ENCODE data around the gene CLEC2L. TPM values are rescaled to one million over a fixed set of nuclear protein-coding genes. Genes with fewer than 3 reads are reported as not detected.

The CLEC2L gene
- polyA plus RNA-seq, 1 of the 3 experiments (the other 2 are of a cell fraction): not detected

DNA sequence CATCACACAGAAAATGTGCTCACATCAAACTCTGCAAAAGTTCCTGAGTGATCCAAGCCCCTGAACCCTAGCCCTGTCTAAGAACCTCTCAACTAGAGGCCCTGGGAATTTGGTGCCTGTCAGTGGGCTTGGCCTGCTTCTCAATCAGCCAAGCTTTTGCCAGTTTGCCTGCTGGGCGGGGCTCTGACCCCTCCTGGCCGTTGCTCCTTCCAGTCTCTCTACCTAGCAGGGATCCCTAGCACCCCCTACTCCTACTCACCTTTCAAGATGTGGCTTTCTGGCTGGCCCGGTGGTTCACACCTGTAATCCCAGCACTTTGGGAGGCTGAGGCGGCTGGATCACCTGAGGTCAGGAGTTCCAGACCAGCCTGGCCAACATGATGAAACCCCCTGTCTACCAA lies 42.1 kb upstream of the CLEC2L start:
- TF ChIP-seq NFIC (IDR thresholded peaks at IDR 0.05; ENCODE audit: borderline replicate concordance) (no peak), RCOR1 (IDR thresholded peaks at IDR 0.05; ENCODE audit: low read length) (no peak), TCF12 (IDR thresholded peaks at IDR 0.05) (no peak), SMC3 (IDR thresholded peaks at IDR 0.05; ENCODE audit: low read depth, low read length) (no peak)
- TF ChIP-seq, protein P1, sequence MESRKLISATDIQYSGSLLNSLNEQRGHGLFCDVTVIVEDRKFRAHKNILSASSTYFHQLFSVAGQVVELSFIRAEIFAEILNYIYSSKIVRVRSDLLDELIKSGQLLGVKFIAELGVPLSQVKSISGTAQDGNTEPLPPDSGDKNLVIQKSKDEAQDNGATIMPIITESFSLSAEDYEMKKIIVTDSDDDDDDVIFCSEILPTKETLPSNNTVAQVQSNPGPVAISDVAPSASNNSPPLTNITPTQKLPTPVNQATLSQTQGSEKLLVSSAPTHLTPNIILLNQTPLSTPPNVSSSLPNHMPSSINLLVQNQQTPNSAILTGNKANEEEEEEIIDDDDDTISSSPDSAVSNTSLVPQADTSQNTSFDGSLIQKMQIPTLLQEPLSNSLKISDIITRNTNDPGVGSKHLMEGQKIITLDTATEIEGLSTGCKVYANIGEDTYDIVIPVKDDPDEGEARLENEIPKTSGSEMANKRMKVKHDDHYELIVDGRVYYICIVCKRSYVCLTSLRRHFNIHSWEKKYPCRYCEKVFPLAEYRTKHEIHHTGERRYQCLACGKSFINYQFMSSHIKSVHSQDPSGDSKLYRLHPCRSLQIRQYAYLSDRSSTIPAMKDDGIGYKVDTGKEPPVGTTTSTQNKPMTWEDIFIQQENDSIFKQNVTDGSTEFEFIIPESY (IDR thresholded peaks at IDR 0.05; ENCODE audit: borderline replicate concordance, low read depth): no peak
- TF ChIP-seq, protein P2, sequence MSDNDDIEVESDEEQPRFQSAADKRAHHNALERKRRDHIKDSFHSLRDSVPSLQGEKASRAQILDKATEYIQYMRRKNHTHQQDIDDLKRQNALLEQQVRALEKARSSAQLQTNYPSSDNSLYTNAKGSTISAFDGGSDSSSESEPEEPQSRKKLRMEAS (IDR thresholded peaks at IDR 0.05; ENCODE audit: low read depth): no peak
- Histone ChIP-seq H2AFZ (ENCODE audit: low read depth) (no peak overlapping the region), H3K9me2 (no peaks in the 10 kb centered on the region), H3K79me2 (ENCODE audit: insufficient read depth) (no peaks in the 10 kb centered on the region), H4K20me1 (ENCODE audit: insufficient read depth) (no peaks in the 10 kb centered on the region), H3K4me1 (ENCODE audit: control insufficient read depth in 1 of 2, insufficient read depth in 2 of 2, low read depth in 1 of 2, low read length in 1 of 2) (peaks cover 0 to 21% of the 10 kb centered on the region in 2 experiments; a peak in 1 of 4 replicates), H3F3A (replicated peaks; ENCODE audit: insufficient read depth) (peaks cover 4% of the 10 kb centered on the region), H3K36me3 (replicated peaks in 1 of 2; ENCODE audit: control insufficient read depth in 1 of 2, insufficient read depth in 2 of 2, low read length in 1 of 2) (no peaks in the 10 kb centered on the region), H3K27me3 (ENCODE audit: insufficient read depth) (peaks cover 54% of the 10 kb centered on the region), H3K27ac (ENCODE audit: low read depth in 2 of 2, low read length in 1 of 2) (no peak overlapping the region), H3K4me2 (no peak overlapping the region), H3K9ac (no peak overlapping the region), H3K9me3 (no peaks in the 10 kb centered on the region), H3K4me3 (ENCODE audit: low read depth in 2 of 2, low read length in 1 of 2) (no peak overlapping the region)
- WGBS (ENCODE audit: low lambda C conversion rate): 82% methylated on average over 4 of the region's 4 CpGs
- CTCF ChIA-PET: interaction anchor here (1.5 to 1.6 kb wide), 2 partner anchors 18 to 164 kb away, joined by 3 to 5 read pairs; no protein-coding TSS in a partner anchor
- no peak for DNase-seq
- POLR2A ChIA-PET: no interaction called here

DNA sequence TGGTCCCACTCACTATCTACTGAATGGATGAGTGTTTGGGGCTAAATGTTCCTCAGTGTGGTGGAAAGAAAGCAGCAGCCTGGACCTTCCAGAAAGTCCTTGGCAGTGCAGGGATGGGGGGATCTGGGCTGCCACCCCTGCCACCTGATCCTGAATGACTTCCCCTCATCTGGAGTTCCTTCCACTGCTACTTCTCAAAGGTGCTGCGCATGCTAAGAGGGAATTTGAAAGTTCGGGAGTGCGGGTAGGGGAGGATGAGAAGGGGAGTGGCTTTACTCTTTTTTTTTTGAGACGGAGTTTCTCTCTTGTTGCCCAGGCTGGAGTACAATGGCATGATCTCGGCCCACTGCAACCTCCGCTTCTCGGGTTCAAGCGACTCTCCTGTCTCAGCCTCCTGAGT lies 41.4 kb upstream of the CLEC2L start:
- H3K36me3 ChIP-seq (replicated peaks in 1 of 2; ENCODE audit: control insufficient read depth in 1 of 2, insufficient read depth in 2 of 2, low read length in 1 of 2): no peaks in the 10 kb centered on the region
- H3F3A ChIP-seq (replicated peaks; ENCODE audit: insufficient read depth): peaks cover 4% of the 10 kb centered on the region
- H3K79me2 ChIP-seq (ENCODE audit: insufficient read depth): no peaks in the 10 kb centered on the region
- no peak overlapping the region for H3K9ac ChIP-seq
- no peaks in the 10 kb centered on the region for H4K20me1 ChIP-seq (ENCODE audit: insufficient read depth)
- 79% methylated on average over 8 of the region's 8 CpGs for WGBS (ENCODE audit: low lambda C conversion rate)
- no peak overlapping the region for H2AFZ ChIP-seq (ENCODE audit: low read depth)
- CTCF ChIA-PET: interaction anchor here (1.2 to 2.1 kb wide), 4 partner anchors 18 to 164 kb away, joined by 3 to 13 read pairs (median 4); no protein-coding TSS in a partner anchor
- no peak overlapping the region for H3K4me3 ChIP-seq (ENCODE audit: low read depth in 2 of 2, low read length in 1 of 2)
- TF ChIP-seq GABPA (IDR thresholded peaks at IDR 0.05; ENCODE audit: low read depth): no peak
- TF ChIP-seq NFIC (IDR thresholded peaks at IDR 0.05; ENCODE audit: borderline replicate concordance): no peak
- no peak for TF ChIP-seq SMC3 (IDR thresholded peaks at IDR 0.05; ENCODE audit: low read depth, low read length)
- TF ChIP-seq, protein P3, sequence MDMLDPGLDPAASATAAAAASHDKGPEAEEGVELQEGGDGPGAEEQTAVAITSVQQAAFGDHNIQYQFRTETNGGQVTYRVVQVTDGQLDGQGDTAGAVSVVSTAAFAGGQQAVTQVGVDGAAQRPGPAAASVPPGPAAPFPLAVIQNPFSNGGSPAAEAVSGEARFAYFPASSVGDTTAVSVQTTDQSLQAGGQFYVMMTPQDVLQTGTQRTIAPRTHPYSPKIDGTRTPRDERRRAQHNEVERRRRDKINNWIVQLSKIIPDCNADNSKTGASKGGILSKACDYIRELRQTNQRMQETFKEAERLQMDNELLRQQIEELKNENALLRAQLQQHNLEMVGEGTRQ (IDR thresholded peaks at IDR 0.05; ENCODE audit: borderline replicate concordance, low read depth, low read length): no peak
- no peak for TF ChIP-seq RXRA (IDR thresholded peaks at IDR 0.05; ENCODE audit: borderline replicate concordance, low read depth)
- no peaks in the 10 kb centered on the region for H3K9me3 ChIP-seq
- no peaks in the 10 kb centered on the region for H3K9me2 ChIP-seq
- peaks cover 59% of the 10 kb centered on the region for H3K27me3 ChIP-seq (ENCODE audit: insufficient read depth)
- H3K4me1 ChIP-seq (ENCODE audit: control insufficient read depth in 1 of 2, insufficient read depth in 2 of 2, low read depth in 1 of 2, low read length in 1 of 2): peaks cover 0 to 21% of the 10 kb centered on the region in 2 experiments; a peak in 1 of 4 replicates
- POLR2A ChIA-PET: no interaction called here
- no peak overlapping the region for H3K4me2 ChIP-seq
- H3K27ac ChIP-seq (ENCODE audit: low read depth in 2 of 2, low read length in 1 of 2): no peak overlapping the region
- DNase-seq: no peak
